GM19099 (cell line): Measurements from ENCODE around the gene DHX34.

ENCODE experiments used
- POLR2A ChIP-seq: IDR thresholded peaks from 3 replicates; pipeline ENCODE4 v1.6.1; 2011; ENCODE audit warnings: low read depth; ENCODE audit not compliant: insufficient read length; ENCODE audit errors: extremely low read depth

DHX34 gene

DNA sequence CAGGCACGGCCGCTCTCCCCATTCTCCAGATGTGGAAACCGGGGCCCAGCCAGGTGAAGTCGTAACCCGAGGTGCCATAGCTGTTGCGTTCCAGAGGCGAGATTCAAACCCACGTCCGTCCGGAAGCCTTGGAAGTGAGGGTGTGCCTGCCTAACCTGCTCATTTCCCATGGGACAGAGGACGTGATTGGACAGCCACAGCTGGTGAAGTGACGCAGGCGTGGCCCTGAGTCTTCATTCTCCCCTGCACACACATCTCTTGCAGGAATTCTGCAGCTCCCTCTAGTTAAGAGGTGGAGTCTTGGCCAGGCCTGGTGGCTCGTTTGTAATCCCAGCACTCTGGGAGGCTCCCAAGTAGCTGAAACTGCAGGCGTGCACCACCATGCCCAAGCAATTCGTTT lies 53.4 kb downstream of the DHX34 start:
- no peak for TF ChIP-seq POLR2A

DNA sequence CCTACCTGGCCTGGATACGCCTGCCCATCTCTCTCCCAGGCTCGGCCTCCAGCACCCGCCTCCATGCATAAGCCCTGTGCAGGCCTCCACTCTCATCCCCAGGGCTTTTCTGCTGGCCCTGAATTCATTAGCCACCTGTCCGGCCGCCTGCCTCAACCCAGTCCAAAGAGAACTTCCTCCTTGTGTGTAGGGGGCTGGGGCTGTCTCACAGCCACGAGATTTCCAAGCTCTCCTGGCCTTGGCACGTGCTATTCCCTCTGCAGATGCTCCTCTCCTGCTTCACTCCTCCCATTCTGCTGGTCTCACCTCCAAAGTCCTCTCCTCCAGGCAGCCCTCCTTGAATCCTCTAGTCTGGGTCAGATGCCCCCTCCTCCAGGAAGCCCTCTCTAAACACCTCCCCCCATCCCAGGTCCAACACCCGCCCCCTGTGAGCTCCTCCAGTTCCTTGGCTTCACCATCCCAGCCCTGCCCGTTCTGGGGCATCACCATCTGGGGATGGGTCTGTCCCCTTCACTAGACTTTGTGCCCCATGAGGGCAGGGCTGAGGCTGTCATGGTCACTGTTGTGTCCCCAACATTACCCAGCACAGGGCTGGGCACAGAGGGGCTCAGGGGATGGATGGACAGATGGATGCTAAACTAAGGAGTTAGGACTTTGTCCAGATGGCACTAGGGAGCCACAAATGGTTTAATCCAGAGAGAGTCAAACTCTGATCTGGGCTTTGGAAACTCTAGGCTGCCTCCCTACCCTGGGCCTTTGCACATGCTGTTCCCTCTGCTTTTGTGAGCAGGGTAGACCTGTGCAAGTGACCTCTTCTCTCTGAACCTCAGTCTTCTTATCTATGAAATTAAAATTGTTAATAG lies 55.5 kb downstream of the DHX34 start:
- TF ChIP-seq POLR2A: no peak

DNA sequence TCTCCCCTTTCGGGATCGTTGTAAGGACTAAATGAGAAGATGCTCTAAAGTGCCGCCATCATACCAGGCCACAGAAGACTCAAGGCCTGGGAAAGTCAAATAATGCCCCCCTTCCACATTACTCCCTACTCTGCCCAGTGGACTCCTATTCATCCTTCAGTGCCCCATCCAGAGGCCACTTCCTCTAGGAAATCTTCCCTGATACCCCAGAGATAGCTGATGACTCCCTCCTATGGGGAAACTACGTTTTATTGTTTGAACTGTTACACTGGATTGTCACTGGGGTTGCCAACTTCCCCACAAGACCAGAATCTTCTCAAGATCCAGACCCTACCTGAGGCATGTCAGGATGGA lies 56.1 kb downstream of the DHX34 start:
- no peak for TF ChIP-seq POLR2A

DNA sequence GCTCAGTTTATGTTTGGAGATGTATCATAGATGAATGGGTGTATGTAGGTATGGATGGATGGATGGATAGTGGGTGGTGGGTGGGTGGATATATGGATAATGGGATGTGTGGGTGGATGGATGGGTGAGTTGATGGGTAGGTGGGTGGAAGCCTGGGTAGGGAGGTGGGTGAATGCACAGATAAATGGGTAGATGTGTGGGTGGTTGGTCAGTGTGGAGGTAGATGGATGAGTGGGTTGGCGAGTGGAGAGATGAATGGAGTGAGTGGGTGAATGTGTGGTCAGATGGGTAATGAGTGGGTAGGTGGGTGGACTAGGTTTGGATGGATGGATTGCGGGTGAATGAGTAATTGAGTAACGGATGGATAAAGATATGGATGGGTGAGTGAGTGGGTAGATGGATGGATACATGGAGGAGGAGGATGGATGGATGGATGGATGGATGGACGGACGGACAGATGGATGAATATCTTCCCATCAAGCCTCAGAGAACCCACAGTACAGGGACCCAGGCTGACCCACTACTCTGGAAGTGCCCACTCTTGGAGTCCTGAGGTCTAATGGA lies 56.8 kb downstream of the DHX34 start:
- TF ChIP-seq POLR2A: no peak

DNA sequence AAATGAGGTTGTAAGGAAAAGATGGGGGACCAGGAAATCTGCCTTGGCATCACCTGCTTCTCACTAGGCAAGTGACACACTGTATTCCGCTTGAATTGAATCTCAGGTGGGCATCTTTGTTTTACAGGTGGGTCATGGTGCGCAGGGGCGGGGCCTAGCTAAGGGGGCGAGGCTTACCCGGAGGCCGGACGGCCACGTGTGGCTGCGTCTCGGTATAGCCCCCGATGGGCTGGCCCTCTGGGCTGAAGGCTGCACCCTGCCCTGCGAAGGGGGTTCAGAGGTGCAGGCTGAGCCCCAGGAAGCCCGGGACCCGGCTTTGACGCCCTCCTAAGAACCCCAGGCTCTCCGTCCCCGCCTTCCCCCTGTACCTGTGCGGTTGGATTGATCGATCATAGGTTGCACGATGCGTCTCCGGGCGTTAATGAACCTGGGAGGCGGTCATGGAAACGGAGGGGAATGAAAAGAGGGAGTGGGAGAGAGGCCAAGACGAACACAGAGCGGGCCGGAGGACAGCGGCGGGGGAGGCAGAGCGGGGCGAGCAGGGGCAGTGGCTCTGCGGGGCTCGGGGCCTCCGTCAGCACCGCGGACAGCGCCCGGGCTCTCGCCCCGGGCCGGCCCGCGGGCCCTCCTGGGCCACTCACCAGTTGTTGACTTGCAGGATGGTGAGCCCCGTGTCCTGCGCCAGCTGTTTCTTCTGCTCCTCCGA lies 57.7 kb downstream of the DHX34 start:
- no peak for TF ChIP-seq POLR2A

DNA sequence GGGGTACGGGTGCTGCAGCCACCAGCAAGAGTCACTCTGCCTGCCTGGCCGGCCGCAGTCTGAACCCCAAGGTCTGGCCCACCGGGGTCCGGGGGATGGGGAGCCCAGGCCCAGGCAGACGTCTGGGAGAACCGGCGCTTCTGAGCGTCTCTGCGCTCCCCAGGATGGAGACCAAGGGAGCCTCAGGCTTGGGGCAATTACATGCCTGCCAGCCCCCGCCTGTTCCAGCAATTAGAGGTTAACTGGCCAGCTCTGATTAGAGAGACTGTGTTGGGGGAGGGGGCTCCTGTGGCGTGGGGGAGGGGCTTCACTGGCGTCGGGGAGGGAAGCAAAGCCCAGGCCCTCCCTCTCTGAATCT lies 58.3 kb downstream of the DHX34 start:
- no peak for TF ChIP-seq POLR2A

DNA sequence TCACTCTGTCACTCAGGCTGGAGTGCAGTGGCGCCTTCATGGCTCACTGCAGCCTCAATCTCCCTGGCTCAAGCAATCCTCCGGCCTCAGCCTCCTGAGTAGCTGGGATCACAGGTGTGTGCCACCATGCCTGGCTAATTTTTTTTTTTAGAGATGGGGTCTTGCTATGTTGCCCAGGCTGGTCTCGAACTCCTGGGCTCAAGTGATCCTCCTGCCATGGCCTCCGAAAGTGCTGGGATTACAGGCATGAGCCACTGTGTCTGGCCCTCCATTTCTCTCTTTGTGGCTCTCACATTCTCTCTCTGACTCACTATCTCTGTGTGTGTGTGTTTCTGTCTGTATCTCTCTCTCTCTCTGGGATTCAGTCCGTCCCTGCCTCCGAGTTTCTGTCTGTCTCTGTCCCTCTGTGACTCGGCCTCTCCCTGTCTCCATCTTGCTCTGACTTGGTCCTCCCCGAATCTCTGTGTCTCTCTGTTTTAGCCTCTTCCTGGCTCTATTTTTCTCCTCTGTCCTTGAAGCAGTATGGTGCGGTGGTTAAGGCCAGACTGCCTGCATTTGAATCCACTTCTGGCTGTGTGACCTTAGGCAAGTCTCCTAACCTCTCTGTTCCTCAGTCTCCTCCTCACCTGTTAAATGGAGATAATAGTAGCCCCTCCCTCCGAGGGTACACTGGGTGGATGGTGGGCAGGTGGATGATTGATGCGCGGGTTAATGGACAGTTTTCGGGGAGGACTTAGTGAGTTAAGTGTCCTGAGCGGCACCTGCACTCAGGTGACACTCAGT lies 59.2 kb downstream of the DHX34 start:
- TF ChIP-seq POLR2A: no peak

DNA sequence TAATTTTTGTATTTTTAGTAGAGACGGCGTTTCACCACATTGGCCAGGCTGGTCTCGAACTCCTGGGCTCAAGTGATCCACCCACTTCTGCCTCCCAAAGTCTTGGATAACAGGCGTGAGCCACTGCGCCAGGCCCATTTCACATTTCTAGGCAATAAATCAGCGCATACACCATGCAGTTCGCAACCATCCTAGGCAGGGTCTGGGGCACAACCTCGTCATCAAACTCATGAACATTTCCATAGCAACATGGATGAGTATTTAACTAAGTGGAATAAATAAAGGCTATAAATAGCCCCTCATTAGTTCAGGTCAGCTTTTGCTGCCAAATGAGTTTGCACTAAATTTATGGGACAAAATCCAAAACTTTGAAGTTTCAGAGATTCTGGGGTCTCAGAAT lies 62.0 kb downstream of the DHX34 start:
- no peak for TF ChIP-seq POLR2A

DNA sequence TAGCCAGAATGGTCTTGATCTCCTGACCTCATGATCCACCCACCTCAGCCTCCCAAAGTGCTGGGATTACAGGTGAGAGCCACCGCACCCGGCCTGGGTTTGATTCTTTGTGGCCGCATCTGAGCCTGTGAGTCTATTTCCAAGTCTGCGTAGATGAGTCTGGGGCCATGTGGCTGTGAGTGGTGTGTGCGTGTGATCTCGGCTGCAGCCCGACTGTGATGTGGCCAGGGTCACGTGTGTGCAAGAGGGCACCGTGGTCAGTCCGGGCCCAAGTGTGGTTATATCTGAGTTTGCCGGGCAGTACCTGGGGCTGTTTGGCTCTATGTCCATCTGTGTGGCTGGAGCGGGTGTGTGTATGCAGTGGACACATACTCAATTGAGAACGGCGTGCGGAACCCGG lies 64.8 kb downstream of the DHX34 start:
- no peak for TF ChIP-seq POLR2A

DNA sequence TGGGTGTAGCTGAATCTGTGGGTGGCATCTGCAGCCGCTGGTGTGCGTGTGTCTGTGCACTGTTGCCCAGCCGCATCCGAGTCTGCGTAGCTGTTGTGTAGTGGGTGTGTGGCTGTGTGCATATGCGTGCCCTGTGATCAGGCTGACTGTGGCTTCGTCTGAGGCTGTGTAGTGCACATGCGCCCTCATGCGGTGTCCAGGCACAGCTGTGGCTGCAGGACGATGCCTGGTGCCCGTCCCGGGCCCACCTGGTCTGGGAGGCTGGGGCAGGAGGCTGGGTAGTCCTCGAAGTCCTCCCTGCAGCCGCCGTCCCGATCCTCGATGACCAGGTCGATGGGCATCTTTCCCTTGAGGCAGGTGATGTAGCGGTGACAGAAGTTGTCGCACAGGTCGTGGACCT lies 65.4 kb downstream of the DHX34 start:
- TF ChIP-seq POLR2A: no peak

DNA sequence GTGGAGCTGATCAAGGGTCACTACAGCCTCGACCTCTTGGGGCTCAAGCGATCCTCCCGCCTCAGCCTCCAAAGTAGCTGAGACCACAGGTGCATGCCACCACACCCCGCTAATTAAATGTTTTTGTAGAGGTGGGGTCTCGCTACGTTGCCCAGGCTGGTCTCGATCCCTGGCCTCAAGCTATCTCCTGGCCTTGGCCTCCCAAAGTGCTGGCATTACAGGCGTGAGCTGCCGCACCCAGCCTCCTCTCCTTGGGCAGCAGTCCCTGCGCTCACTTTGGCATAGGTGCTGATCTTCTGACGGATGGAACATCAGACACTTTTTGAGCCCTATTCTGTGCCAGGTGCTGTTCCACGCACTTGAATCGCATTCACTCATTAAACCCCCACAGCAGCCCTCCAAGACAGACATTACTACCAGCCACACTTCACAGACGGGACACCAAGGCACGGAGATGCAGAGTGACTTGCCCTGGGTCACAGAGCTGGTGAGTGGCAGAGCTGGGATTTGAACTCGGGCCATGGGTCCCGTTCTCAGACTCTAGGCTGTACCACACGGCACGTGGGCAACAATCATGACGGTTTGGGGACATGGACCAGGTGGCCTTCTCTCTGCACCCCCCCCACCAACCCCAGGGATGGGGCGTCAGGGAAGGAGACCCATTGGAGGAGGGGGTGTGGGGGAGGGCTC lies 67.0 kb downstream of the DHX34 start:
- TF ChIP-seq POLR2A: no peak

DNA sequence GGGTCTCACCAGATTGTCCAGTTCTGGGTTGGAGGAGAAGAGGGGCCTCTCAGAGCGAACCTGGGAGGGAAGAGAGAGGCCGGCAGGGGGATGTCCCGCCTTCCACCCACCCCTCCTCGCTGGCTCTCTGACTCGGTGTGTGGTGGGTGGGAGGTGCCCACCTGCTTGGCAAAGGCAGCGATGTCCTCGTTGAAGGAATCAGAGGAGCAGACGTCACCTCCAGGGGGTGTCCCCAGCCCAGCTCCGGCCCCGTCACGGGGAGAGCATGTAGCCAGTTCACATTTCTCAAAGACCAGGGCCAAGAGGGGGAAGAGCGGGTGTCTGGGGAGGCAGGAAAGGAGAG lies 67.5 kb downstream of the DHX34 start:
- TF ChIP-seq POLR2A: no peak

DNA sequence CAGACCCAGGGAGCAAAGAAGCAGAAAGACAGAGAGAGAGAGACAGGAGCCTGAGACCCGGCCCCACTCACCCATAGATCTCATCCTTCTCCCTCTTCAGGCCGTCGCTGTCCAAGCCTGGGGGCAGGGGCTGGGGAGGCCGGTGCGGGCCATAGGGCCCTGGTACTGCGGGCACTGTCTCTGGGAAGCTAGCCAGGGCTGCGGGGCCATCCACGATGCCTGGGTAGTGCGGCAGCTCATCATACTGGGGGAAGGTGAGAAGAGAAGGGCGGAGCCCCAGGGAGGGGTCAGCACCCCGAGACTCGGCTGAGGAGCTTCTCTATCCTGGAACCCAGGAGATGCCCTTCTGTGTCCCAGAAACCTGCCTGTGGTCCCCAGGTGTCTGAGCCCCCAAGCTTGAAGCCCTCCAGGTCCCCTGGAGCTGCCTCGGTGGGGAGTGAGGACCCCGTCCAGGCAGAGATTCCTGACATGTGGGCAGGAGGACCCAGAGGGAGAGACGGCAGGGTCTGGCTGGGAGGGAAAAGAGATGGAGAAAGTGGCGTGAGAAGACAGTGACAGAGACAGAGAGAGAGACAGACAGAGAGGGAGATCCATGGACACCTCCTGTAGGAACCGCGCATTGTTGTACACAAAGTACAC lies 68.1 kb downstream of the DHX34 start:
- no peak for TF ChIP-seq POLR2A

DNA sequence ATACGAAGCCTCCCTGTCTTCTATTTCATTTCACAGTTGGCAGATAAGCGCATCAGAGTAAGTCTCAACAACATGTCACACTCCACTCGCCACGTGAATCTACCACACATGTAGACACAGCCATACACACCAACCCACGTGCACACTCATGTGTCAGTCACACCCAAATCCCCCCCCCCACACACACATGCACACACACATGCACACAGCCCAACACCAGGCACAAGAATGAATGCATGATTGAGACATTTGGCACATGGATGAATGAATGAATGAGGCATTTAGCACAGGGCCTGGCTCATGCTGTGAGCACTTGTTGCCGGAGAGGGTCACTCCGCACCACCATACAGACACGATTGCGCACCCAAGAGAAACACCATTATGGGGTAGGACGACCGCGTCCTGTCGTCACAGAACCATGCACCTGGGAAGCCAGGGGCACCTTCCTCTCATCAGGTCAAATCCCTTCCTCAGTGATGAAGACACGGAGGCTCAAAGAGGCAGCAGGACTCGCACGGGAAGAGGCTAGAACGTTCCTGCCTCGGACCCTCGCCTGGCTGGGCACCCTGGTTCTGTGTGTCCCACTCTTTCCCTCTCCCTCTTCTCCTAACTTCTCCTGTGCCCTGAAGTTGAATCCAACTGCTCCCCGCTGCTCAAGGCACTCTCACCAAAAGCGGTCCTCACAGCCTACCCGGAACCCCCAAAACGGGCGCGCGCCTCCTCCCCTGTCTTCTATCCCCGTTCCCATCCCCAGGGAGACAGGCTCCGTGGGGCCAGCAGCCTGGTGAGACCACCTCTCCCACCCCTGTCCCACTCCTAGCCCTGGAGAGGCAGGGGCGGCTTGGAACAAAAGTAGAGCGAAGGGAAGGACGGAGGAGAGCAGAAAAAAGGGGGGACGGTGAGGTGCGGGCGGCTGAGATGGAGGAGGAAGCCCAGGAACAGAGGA lies 68.9 kb downstream of the DHX34 start:
- TF ChIP-seq POLR2A: no peak

DNA sequence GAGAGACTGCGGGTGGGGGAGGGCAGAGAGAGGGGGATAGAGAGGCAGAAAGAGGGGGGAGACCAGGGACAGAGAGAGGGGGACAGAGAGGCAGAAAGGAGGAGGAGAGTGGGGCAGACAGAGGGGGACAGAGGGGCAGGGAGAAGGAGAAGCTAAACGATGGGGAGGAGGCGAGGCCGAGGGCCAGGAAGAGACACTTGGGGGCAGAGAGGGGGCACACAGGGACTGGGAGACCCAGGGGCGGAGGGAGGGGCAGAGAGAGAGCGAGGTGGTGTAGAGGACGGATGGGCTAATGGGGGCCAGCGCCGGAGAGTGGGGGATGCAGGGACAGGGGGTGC lies 69.5 kb downstream of the DHX34 start:
- no peak for TF ChIP-seq POLR2A
